ENCODE data around the gene SNRPD3.

Gene SNRPD3

GRCh38 chr22:24555165-24556039 is at the start of gene SNRPD3:
Gene SNRPD3 (plus strand): TSS chr22:24555999. CDS start chr22:24557675, 1,676 bp downstream.
- TF ChIP-seq ZFX (IDR thresholded peaks at IDR 0.05; ENCODE audit: borderline replicate concordance) (no peak), CTCF (IDR thresholded peaks at IDR 0.05) (no peak)
- peak within 1 kb of the TSS; percentile 94 for H3K27ac ChIP-seq

GRCh38 chr22:24506802-24507438 is 48.9 kb upstream of the SNRPD3 start:
- H3K27ac ChIP-seq, result no peak overlapping the region
- no peak for TF ChIP-seq CTCF (IDR thresholded peaks at IDR 0.05)
- no peak for TF ChIP-seq ZFX (IDR thresholded peaks at IDR 0.05; ENCODE audit: borderline replicate concordance)

- TF ChIP-seq CTCF (IDR thresholded peaks at IDR 0.05) (no peak), ZFX (IDR thresholded peaks at IDR 0.05; ENCODE audit: borderline replicate concordance) (no peak)
- no peak overlapping the region for H3K27ac ChIP-seq
Measured at GRCh38 chr22:24507716-24508115, 48.1 kb upstream of the SNRPD3 start.

GRCh38 chr22:24510637-24511625 is 44.9 kb upstream of the SNRPD3 start:
- TF ChIP-seq CTCF (IDR thresholded peaks at IDR 0.05), result no peak
- TF ChIP-seq ZFX (IDR thresholded peaks at IDR 0.05; ENCODE audit: borderline replicate concordance), result no peak

GRCh38 chr22:24512043-24512442 is 43.8 kb upstream of the SNRPD3 start:
- no peak overlapping the region for H3K27ac ChIP-seq
- no peak for TF ChIP-seq CTCF (IDR thresholded peaks at IDR 0.05)
- no peak for TF ChIP-seq ZFX (IDR thresholded peaks at IDR 0.05; ENCODE audit: borderline replicate concordance)

More at GRCh38 chr22:24510637-24511625, 44.9 kb upstream of the SNRPD3 start:
- H3K27ac ChIP-seq, result peak overlapping the region; percentile 39; the same call in 1 of the 2 replicates

GRCh38 chr22:24513378-24514240 is 42.2 kb upstream of the SNRPD3 start:
- TF ChIP-seq ZFX (IDR thresholded peaks at IDR 0.05; ENCODE audit: borderline replicate concordance) (no peak), CTCF (IDR thresholded peaks at IDR 0.05) (no peak)
- peak overlapping the region; percentile 31; the same call in 1 of the 2 replicates for H3K27ac ChIP-seq

Measured in 22Rv1 (cell line).